ENCODE results near the gene TNRC18. TPM values are rescaled to one million over a fixed set of nuclear protein-coding genes. Genes with fewer than 3 reads are reported as not detected.
"Not testable (repeated sequence)": the region's sequence is repeated elsewhere in the genome, so short reads cannot be mapped to it uniquely, and the experiment has no call there.

Gene TNRC18
- total RNA-seq, 1 donor from 2014 or later = 91.8 TPM

DNA sequence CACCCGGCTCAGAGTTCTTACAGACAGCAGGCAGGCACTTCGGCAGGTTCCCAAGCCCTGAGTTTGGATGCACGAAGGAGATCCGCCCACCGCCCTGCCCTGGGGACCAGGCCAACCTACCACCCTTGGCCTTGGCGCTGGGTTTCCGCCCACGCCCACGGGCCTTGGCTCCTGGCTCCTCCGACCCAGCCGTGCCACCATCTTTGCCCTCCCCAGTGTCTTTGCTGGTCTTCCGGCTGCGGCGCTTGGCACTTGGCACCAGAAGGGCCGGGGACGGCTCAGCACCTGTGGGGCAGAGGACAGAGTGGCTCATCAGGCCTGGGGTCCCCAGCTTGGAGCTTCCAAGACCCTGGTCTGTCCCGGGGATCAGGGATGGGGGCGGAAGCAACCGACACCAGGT is 108.8 kb downstream of the TNRC18 start:
- peaks cover 28% of the 10 kb centered on the region for H3K36me3 Mint-ChIP-seq (ENCODE audit: low read depth, unreplicated experiment)
- peaks cover 10% of the 10 kb centered on the region for H3K27me3 Mint-ChIP-seq (ENCODE audit: unreplicated experiment)
- no peak for DNase-seq (ENCODE audit: low spot score)
- H3K4me3 Mint-ChIP-seq (ENCODE audit: unreplicated experiment) = no peak overlapping the region
- TF ChIP-seq, protein P1, sequence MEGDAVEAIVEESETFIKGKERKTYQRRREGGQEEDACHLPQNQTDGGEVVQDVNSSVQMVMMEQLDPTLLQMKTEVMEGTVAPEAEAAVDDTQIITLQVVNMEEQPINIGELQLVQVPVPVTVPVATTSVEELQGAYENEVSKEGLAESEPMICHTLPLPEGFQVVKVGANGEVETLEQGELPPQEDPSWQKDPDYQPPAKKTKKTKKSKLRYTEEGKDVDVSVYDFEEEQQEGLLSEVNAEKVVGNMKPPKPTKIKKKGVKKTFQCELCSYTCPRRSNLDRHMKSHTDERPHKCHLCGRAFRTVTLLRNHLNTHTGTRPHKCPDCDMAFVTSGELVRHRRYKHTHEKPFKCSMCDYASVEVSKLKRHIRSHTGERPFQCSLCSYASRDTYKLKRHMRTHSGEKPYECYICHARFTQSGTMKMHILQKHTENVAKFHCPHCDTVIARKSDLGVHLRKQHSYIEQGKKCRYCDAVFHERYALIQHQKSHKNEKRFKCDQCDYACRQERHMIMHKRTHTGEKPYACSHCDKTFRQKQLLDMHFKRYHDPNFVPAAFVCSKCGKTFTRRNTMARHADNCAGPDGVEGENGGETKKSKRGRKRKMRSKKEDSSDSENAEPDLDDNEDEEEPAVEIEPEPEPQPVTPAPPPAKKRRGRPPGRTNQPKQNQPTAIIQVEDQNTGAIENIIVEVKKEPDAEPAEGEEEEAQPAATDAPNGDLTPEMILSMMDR (IDR thresholded peaks at IDR 0.05; ENCODE audit: unreplicated experiment) = no peak
- no peaks in the 10 kb centered on the region for H3K9me3 Mint-ChIP-seq (ENCODE audit: unreplicated experiment)
- H3K27ac Mint-ChIP-seq (ENCODE audit: unreplicated experiment) = no peak overlapping the region
- no peaks in the 10 kb centered on the region for H3K4me1 Mint-ChIP-seq (ENCODE audit: unreplicated experiment)

DNA sequence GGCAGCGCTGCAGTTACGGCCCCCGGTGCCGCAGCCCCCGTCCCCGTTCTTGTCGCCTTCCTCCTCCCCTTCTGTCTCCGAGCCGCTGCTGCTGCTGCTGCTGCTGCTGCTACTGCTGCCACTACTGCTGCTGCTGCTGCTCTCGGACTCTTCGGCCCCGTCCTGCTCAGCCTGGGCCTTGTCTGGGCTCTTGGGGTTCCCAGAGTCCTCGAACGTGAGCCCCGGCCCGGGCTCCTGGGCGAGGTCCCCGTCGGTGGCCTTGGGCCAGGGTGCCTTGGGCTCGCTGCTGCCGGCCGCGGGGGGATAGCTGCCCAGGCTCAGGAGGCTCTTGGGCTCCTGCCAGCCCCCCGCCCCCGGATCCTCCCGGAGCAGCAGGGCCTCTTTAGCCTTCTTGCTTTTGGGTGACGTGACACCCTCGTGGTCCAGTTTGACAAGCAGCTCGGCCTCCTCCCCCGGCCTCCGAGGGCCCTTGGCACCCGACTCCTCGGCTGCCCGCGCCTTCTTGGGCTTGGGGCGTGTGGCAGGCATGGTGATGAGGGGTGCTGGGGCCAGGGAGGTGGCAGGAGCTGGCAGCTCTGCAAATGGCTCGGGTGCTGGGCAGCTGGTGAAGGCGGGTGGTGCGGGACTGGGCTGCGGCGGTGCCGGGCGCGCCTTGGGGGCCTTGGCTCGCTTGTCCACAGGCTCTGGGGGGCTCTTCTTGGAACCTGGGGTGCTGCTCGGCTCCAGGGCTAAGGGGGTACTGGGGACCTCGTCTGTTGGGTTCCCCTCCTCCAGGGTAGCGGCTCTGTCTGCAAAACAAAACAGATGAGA is 110.4 kb downstream of the TNRC18 start:
- H3K4me3 Mint-ChIP-seq (ENCODE audit: unreplicated experiment); H3K4me1 Mint-ChIP-seq (ENCODE audit: unreplicated experiment); H3K27ac Mint-ChIP-seq (ENCODE audit: unreplicated experiment); H3K27me3 Mint-ChIP-seq (ENCODE audit: unreplicated experiment); H3K9me3 Mint-ChIP-seq (ENCODE audit: unreplicated experiment); DNase-seq (ENCODE audit: low spot score): not testable (repeated sequence)
- H3K36me3 Mint-ChIP-seq (ENCODE audit: low read depth, unreplicated experiment) = peaks cover 16% of the 10 kb centered on the region

DNA sequence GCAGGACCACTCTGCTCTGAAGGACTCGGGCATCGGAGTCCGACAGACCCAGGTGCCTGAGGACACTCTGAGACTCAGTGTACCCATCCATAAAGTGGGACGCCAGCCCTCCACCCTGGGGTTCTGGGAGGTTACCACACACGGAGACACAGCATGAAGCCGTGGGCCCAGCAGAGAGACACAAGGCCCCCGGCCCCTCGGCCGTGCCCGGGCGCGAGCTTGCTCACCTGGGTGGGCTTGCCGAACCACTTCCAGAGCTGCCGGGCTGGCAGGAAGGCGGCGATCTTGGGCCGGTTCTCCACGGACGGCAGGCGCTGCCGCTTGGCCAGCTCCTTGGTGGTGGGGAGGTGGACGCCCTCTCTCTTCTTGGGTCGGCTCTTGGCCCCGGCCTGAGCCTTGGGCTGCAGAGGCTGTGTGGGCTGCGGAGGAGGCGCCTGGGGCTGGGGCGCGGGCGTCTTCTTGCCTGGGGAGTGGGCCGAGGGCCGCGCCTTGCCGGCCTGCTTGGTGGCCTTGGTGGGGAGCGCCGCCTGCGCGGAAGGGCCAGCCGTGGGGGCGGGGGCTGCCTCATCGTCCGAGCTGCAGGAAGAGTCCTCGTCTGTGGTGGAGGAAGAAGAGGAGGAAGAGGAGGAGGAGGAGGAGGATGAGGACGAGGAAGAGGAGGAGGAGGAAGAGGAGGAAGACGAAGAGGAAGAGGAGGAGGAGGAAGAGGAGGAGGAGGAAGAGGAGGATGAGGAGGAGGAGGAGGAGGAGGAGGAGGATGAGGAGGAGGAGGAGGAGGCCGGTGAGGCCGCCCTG is 111.2 kb downstream of the TNRC18 start:
- Mint-ChIP-seq H3K27me3 (ENCODE audit: unreplicated experiment) (peaks cover 12% of the 10 kb centered on the region), H3K36me3 (ENCODE audit: low read depth, unreplicated experiment) (peaks cover 15% of the 10 kb centered on the region)
- not testable (repeated sequence) for H3K4me3 Mint-ChIP-seq (ENCODE audit: unreplicated experiment); H3K27ac Mint-ChIP-seq (ENCODE audit: unreplicated experiment); DNase-seq (ENCODE audit: low spot score); H3K9me3 Mint-ChIP-seq (ENCODE audit: unreplicated experiment); H3K4me1 Mint-ChIP-seq (ENCODE audit: unreplicated experiment)

DNA sequence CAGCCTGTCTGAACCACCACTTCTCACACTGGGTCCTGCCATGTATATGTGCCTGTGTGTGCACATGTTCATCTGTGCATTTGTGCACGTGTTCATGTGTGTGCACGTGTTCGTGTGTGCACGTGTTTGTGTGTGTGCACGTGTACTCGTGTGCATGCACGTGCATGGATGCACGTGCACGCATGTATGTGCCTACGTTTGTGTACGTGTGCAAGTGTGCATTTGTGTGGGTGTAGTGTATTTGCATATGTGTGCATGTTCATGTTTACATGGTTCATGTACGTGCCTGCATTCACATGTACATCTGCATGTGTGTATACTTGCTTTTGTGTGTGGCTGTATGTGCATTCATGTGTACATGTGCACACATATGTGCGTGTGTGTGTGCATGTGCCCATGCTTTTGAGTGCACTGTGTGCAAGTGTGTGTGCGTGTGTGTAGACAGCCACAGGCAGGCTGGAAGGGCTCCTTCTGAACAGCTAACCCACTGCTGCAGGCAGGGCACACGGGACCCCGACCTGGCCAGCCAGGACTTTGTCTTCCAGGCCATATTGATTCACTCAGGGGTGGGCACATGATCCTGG is 112.7 kb downstream of the TNRC18 start:
- no peak overlapping the region for H3K27ac Mint-ChIP-seq (ENCODE audit: unreplicated experiment)
- H3K36me3 Mint-ChIP-seq (ENCODE audit: low read depth, unreplicated experiment) = peaks cover 11% of the 10 kb centered on the region
- no peaks in the 10 kb centered on the region for H3K9me3 Mint-ChIP-seq (ENCODE audit: unreplicated experiment)
- DNase-seq (ENCODE audit: low spot score) = no peak
- H3K4me1 Mint-ChIP-seq (ENCODE audit: unreplicated experiment) = no peaks in the 10 kb centered on the region
- H3K4me3 Mint-ChIP-seq (ENCODE audit: unreplicated experiment) = peak overlapping the region; percentile 82
- peaks cover 13% of the 10 kb centered on the region for H3K27me3 Mint-ChIP-seq (ENCODE audit: unreplicated experiment)
- TF ChIP-seq, protein P1 (IDR thresholded peaks at IDR 0.05; ENCODE audit: unreplicated experiment) = no peak

DNA sequence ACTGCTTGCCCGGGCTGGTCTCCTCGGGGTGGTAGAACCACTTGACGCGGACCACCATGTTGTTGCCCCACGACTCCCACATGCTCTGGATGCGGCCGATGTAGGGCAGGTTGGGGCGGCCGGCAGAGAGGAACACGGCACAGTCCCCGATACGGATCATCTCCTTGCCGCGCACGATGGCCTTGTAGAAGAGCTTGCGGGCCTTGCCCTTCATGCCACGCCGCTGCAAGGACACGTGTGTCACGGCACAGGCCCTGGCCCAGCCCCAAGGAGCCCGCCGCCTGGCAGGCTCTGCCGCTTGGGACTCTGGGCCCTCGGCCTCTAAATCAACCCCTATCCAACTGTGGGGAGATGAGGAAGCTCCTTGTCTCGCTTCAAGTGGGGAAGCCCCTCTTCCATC is 114.5 kb downstream of the TNRC18 start:
- DNase-seq (ENCODE audit: low spot score) = no peak
- H3K27me3 Mint-ChIP-seq (ENCODE audit: unreplicated experiment) = peaks cover 11% of the 10 kb centered on the region

DNA sequence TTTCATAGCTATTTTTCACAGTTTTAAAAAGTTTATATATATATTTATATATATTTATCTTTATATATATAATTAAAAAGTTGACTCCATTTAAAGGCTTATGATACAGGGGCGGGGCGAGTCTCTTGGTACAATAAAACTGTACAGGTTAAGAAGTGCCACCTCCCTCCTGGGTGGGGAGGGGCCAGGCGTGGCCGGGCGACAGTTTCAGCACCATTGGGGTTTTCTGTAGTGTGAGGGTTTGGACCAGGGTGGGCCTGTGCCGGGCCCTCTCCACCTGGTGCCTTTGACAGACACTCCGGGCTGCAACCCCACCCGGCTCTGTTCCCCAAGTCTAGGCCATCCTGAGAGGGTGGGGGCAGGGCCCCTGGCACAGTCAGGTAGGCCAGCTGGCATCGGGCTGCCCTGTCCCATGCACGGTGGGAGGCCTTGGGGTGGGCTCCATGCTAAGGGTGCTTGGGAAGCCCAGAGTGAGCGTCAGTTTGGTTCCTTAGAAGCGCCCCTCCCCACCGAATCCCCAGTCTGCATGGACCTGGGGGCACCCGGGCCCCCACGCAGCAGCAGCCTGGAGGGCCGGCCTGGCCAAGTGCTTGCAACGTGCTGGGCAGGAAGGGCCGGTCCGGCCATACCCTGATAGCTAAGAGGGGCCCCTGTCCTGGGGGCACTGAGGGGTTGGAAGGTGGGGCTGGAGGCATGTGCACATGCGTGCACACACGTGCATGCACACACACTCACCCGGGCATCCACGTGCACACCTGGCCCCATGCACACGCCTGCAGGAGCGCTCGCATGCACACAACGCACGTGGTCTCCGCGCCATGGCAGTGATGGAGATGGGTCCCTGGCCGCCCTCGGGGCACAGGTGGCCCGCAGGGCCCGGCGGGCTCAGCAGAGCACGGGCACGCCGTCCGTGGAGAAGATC is 116.2 kb downstream of the TNRC18 start:
- DNase-seq (ENCODE audit: low spot score); H3K4me1 Mint-ChIP-seq (ENCODE audit: unreplicated experiment): not testable (repeated sequence)

More for the DNA sequence above, 114.5 kb downstream of the TNRC18 start:
- no peaks in the 10 kb centered on the region for H3K4me1 Mint-ChIP-seq (ENCODE audit: unreplicated experiment)
- H3K36me3 Mint-ChIP-seq (ENCODE audit: low read depth, unreplicated experiment) = peaks cover 11% of the 10 kb centered on the region
- no peak overlapping the region for H3K27ac Mint-ChIP-seq (ENCODE audit: unreplicated experiment)
- TF ChIP-seq, protein P1 (IDR thresholded peaks at IDR 0.05; ENCODE audit: unreplicated experiment) = no peak
- no peak overlapping the region for H3K4me3 Mint-ChIP-seq (ENCODE audit: unreplicated experiment)
- no peaks in the 10 kb centered on the region for H3K9me3 Mint-ChIP-seq (ENCODE audit: unreplicated experiment)

DNA sequence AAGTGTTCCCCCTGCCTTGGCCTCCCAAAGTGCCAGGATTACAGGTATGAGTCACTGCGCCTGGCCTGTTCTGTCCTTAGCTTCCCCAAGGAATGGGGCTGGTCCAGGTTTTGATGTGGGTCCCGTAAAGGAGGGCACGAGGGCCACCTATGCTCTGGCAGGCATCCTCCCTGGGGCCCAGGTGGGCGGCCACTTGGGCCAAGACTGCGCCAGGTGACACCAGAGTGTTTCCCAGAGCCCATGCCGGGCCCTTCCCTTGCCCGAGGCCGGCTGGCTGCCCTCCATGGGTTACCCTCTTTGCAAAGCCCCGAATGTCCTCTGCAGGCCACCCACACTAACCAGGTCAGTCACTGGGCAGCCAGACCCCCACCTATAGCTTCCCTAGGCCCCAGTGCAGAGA is 118.6 kb downstream of the TNRC18 start:
- H3K27me3 Mint-ChIP-seq (ENCODE audit: unreplicated experiment); DNase-seq (ENCODE audit: low spot score); H3K36me3 Mint-ChIP-seq (ENCODE audit: low read depth, unreplicated experiment); H3K27ac Mint-ChIP-seq (ENCODE audit: unreplicated experiment); H3K9me3 Mint-ChIP-seq (ENCODE audit: unreplicated experiment); H3K4me3 Mint-ChIP-seq (ENCODE audit: unreplicated experiment); H3K4me1 Mint-ChIP-seq (ENCODE audit: unreplicated experiment): not testable (repeated sequence)

More for the DNA sequence above, 116.2 kb downstream of the TNRC18 start:
- H3K9me3 Mint-ChIP-seq (ENCODE audit: unreplicated experiment); H3K4me3 Mint-ChIP-seq (ENCODE audit: unreplicated experiment); H3K27ac Mint-ChIP-seq (ENCODE audit: unreplicated experiment); H3K27me3 Mint-ChIP-seq (ENCODE audit: unreplicated experiment): not testable (repeated sequence)
- peaks cover 11% of the 10 kb centered on the region for H3K36me3 Mint-ChIP-seq (ENCODE audit: low read depth, unreplicated experiment)
